MM.1S (cell line): ENCODE data around the gene POU1F1.

Source experiments
- CTCF ChIP-seq: fragments of 300-600 bp; sonication (generic); IDR thresholded peaks from 2 replicates; pipeline ENCODE4 v1.5.1; 2016; ENCODE audit warnings: antibody characterized with exemption, low read length, mixed read lengths
- EZH2 ChIP-seq: fragments of 300-600 bp; sonication (generic); optimal IDR thresholded peaks from 2 replicates; pipeline ENCODE3; 2017; ENCODE audit warnings: low read depth, mild to moderate bottlenecking, antibody characterized with exemption, low read length, mixed read lengths

GRCh38 chr3:87272718-87273341, 3.6 kb downstream of the POU1F1 start:
- no peak for TF ChIP-seq CTCF
- TF ChIP-seq EZH2 = no peak
